Activated naive CD4-positive, alpha-beta T cell treated with anti-CD3 and anti-CD28 coated beads for 36 hours (primary cell): Measurements from ENCODE around the gene SERAC1. TPM values are rescaled to one million over a fixed set of nuclear protein-coding genes. Genes with fewer than 3 reads are reported as not detected.

Experiments used
- CTCF ChIA-PET: fragments of 350-600 bp; sonication (Branson Sonifier 250); formaldehyde crosslinking; loops from one replicate; lab custom pipeline; 2021; ENCODE audit warnings: antibody characterized with exemption; lab: Charles Lee
- DNase-seq: peaks from one replicate; pipeline ENCODE4 v3.0.0-alpha.2; 2020
- H3K27ac Mint-ChIP-seq: one replicate; pipeline ENCODE4 v1.8.0; 2021; ENCODE audit warnings: mild to moderate bottlenecking, mixed read lengths
- H3K27me3 Mint-ChIP-seq: one replicate; pipeline ENCODE4 v1.8.0; 2021; ENCODE audit warnings: low read depth, mixed read lengths
- H3K36me3 Mint-ChIP-seq: one replicate; pipeline ENCODE4 v1.8.0; 2021; ENCODE audit warnings: low read depth, mixed read lengths
- H3K4me1 Mint-ChIP-seq: one replicate; pipeline ENCODE4 v1.8.0; 2021; ENCODE audit warnings: low read depth, mixed read lengths
- H3K4me3 Mint-ChIP-seq: one replicate; pipeline ENCODE4 v1.8.0; 2021; ENCODE audit warnings: mild to moderate bottlenecking, moderate library complexity, mixed read lengths
- H3K9me3 Mint-ChIP-seq: one replicate; pipeline ENCODE4 v1.8.0; 2021; ENCODE audit warnings: mixed read lengths
- intact Hi-C: fragments of 100-400 bp; cut with micrococcal nuclease; formaldehyde crosslinking; loops from one replicate; pipeline ENCODE4 v1.15.1; 2023
- total RNA-seq, 2 experiments: library from RNA; stranded (reverse); gene quantifications; one replicate each; pipeline ENCODE4 v1.2.3, GENCODE V29; 2021

SERAC1 gene
- total RNA-seq, 2 experiments from 2014 or later: 3.1 to 4.8 TPM

- intact Hi-C loops: no loop called here
- Mint-ChIP-seq H3K27ac (no peak overlapping the region), H3K4me1 (no peaks in the 10 kb centered on the region), H3K9me3 (no peaks in the 10 kb centered on the region), H3K4me3 (no peak overlapping the region), H3K36me3 (peaks cover 1% of the 10 kb centered on the region), H3K27me3 (no peaks in the 10 kb centered on the region)
- DNase-seq: no peak
- CTCF ChIA-PET: no interaction called here
Measured at GRCh38 chr6:158115102-158115501, 53.0 kb downstream of the SERAC1 start.

- peaks cover 5% of the 10 kb centered on the region for H3K36me3 Mint-ChIP-seq
- CTCF ChIA-PET: no interaction called here
- no peaks in the 10 kb centered on the region for H3K4me1 Mint-ChIP-seq
- no peak overlapping the region for H3K27ac Mint-ChIP-seq
- no peaks in the 10 kb centered on the region for H3K9me3 Mint-ChIP-seq
- intact Hi-C loops: no loop called here
- H3K4me3 Mint-ChIP-seq: no peak overlapping the region
- DNase-seq: no peak
- no peaks in the 10 kb centered on the region for H3K27me3 Mint-ChIP-seq
Measured at GRCh38 chr6:158113802-158114201, 54.3 kb downstream of the SERAC1 start.

DNA sequence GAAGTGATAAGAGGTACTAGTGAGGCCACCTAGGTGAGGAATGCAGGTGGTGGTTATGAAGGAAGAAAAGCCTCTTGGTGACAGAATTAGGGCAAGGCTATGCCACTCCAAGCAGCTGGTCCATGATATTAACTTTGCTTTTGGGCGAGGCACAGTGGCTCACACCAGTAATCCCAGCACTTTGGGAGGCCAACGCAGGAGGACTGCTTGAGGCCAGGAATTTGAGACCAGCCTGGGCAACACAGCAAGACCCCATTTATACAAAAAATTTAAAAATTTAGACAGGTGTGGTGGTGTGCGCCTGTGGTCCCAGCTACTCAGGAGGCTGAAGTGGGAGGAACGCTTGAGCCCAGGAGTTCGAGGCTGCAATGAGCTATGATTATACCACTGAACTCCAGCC, 56.1 kb downstream of the SERAC1 start:
- CTCF ChIA-PET: no interaction called here
- intact Hi-C loops: no loop called here

DNA sequence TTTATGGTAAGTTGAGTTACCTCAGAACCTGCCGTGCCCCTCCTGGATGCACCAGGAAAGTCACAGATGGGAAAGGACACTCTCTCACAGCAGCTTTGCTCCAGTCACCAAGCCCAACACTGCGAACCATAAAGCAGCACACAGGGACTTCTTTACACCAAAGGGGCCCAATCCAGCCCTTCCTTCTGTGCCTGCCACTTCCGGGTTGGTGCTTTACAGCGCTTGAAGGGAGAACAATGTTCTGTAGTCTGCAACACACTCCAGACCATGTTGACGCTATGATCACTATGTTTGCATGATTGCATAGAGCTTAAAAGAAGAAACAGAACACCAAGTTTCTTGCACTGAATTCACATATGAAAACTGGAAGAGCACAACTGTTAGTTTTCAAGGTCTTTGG, 57.1 kb downstream of the SERAC1 start:
- Mint-ChIP-seq H3K27ac (no peak overlapping the region), H3K4me3 (no peak overlapping the region), H3K4me1 (no peaks in the 10 kb centered on the region), H3K27me3 (no peaks in the 10 kb centered on the region), H3K36me3 (peaks cover 6% of the 10 kb centered on the region), H3K9me3 (no peaks in the 10 kb centered on the region)
- CTCF ChIA-PET: no interaction called here
- intact Hi-C loops: no loop called here
- DNase-seq: no peak

More for the DNA sequence above, 56.1 kb downstream of the SERAC1 start:
- no peak for DNase-seq
- Mint-ChIP-seq H3K27me3 (no peaks in the 10 kb centered on the region), H3K4me3 (no peak overlapping the region), H3K4me1 (no peaks in the 10 kb centered on the region), H3K9me3 (no peaks in the 10 kb centered on the region), H3K36me3 (peaks cover 6% of the 10 kb centered on the region), H3K27ac (no peak overlapping the region)

GRCh38 chr6:158109748-158110147, 58.3 kb downstream of the SERAC1 start:
- DNase-seq: no peak
- no peaks in the 10 kb centered on the region for H3K4me1 Mint-ChIP-seq
- CTCF ChIA-PET: no interaction called here
- H3K27me3 Mint-ChIP-seq: no peaks in the 10 kb centered on the region
- no peaks in the 10 kb centered on the region for H3K9me3 Mint-ChIP-seq
- H3K4me3 Mint-ChIP-seq: no peak overlapping the region
- peaks cover 6% of the 10 kb centered on the region for H3K36me3 Mint-ChIP-seq
- no peak overlapping the region for H3K27ac Mint-ChIP-seq
- intact Hi-C loops: no loop called here

GRCh38 chr6:158104696-158105095, 63.4 kb downstream of the SERAC1 start:
- H3K27me3 Mint-ChIP-seq: no peaks in the 10 kb centered on the region
- DNase-seq: no peak
- H3K9me3 Mint-ChIP-seq: no peaks in the 10 kb centered on the region
- intact Hi-C loops: no loop called here
- CTCF ChIA-PET: no interaction called here
- H3K4me1 Mint-ChIP-seq: no peaks in the 10 kb centered on the region
- H3K4me3 Mint-ChIP-seq: no peak overlapping the region
- peaks cover 8% of the 10 kb centered on the region for H3K36me3 Mint-ChIP-seq
- H3K27ac Mint-ChIP-seq: no peak overlapping the region

DNA sequence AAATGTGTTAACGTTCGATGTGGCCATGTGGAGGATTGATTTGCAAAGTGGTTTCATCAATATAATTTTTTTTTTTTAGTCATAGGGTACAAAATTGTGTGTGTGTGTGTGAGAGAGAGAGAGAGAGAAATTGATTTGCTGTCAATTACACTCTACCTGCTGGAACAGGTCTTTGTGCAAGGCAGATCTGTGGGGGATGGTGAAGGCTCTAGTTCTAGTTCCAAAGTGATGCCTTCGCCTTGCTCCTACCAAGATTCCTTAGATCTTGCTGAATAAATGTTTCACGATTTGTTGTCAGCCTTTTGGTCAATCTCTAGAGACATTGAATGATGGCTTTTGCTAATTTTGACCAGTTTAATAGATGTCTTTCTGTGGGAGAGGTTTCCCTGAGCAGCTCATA, 64.8 kb downstream of the SERAC1 start:
- Mint-ChIP-seq H3K4me3 (no peak overlapping the region), H3K27ac (no peak overlapping the region), H3K4me1 (no peaks in the 10 kb centered on the region), H3K36me3 (peaks cover 2% of the 10 kb centered on the region), H3K27me3 (no peaks in the 10 kb centered on the region), H3K9me3 (no peaks in the 10 kb centered on the region)
- CTCF ChIA-PET: no interaction called here
- intact Hi-C loops: no loop called here
- no peak for DNase-seq

GRCh38 chr6:158095671-158096070, 72.4 kb downstream of the SERAC1 start:
- intact Hi-C loops: no loop called here
- H3K36me3 Mint-ChIP-seq: peaks cover 36% of the 10 kb centered on the region
- H3K27ac Mint-ChIP-seq: no peak overlapping the region
- H3K4me3 Mint-ChIP-seq: no peak overlapping the region
- H3K4me1 Mint-ChIP-seq: no peaks in the 10 kb centered on the region
- no peaks in the 10 kb centered on the region for H3K27me3 Mint-ChIP-seq
- no peak for DNase-seq
- no peaks in the 10 kb centered on the region for H3K9me3 Mint-ChIP-seq
- CTCF ChIA-PET: no interaction called here

DNA sequence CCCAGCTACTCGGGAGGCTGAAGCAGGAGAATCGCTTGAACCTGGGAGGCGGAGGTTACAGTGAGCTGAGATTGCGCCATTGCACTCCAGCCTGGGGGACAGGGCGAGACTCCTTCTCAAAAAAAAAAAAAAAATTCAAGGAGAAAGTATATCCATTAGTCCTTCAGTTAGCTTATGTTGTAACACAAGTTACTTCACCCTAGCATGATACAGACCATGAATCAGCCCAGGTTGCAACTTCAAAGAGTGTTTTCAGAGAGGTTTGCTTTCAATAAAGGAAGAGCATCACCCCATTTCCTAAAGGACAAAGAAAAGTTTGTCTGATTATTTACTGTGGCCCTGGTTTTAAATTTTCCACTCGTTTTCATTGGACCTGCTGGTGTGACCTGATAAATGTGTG, 73.0 kb downstream of the SERAC1 start:
- intact Hi-C loops: no loop called here
- Mint-ChIP-seq H3K27me3 (no peaks in the 10 kb centered on the region), H3K36me3 (peaks cover 40% of the 10 kb centered on the region), H3K27ac (no peak overlapping the region), H3K4me3 (no peak overlapping the region), H3K9me3 (no peaks in the 10 kb centered on the region), H3K4me1 (no peaks in the 10 kb centered on the region)
- DNase-seq: no peak
- CTCF ChIA-PET: interaction anchor here (0.7 kb wide), 1 partner anchor 10 kb away, joined by 3 read pairs; no protein-coding TSS in a partner anchor

DNA sequence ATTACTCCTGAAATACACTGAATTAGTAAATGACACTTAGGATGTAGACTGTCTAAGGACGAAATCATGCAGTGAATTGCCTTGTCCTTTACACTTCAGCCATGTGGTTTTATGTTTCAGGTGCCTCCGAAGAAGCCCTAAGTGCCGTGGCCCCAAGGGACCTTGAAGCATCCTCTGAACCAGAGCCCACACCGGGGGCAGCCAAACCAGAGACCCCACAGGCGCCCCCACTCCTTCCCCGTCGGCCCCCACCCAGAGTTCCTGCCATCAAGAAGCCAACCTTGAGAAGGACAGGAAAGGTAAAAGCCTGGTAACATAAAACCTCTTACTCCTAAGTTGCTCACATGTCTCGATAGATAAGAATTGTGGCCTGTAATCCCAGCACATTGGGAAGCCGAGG, 75.3 kb downstream of the SERAC1 start:
- Mint-ChIP-seq H3K4me1 (no peaks in the 10 kb centered on the region), H3K9me3 (no peaks in the 10 kb centered on the region), H3K27ac (no peak overlapping the region), H3K4me3 (no peak overlapping the region), H3K27me3 (no peaks in the 10 kb centered on the region), H3K36me3 (peaks cover 52% of the 10 kb centered on the region)
- intact Hi-C loops: no loop called here
- no peak for DNase-seq
- CTCF ChIA-PET: no interaction called here

- no peak for DNase-seq
- no peaks in the 10 kb centered on the region for H3K4me1 Mint-ChIP-seq
- CTCF ChIA-PET: interaction anchor here (0.7 kb wide), 2 partner anchors 15 to 430 kb away, joined by 3 read pairs; no protein-coding TSS in a partner anchor
- intact Hi-C loops: no loop called here
- peaks cover 46% of the 10 kb centered on the region for H3K36me3 Mint-ChIP-seq
- H3K27me3 Mint-ChIP-seq: no peaks in the 10 kb centered on the region
- H3K9me3 Mint-ChIP-seq: no peaks in the 10 kb centered on the region
- H3K27ac Mint-ChIP-seq: no peak overlapping the region
- no peak overlapping the region for H3K4me3 Mint-ChIP-seq
Measured at GRCh38 chr6:158087224-158087867, 80.7 kb downstream of the SERAC1 start.

- H3K27ac Mint-ChIP-seq: no peak overlapping the region
- CTCF ChIA-PET: interaction anchor here (0.7 to 1.6 kb wide), 3 partner anchors 15 to 430 kb away, joined by 3 to 6 read pairs (median 3); no protein-coding TSS in a partner anchor
- no peaks in the 10 kb centered on the region for H3K4me1 Mint-ChIP-seq
- H3K27me3 Mint-ChIP-seq: no peaks in the 10 kb centered on the region
- no peaks in the 10 kb centered on the region for H3K9me3 Mint-ChIP-seq
- no peak for DNase-seq
- peaks cover 43% of the 10 kb centered on the region for H3K36me3 Mint-ChIP-seq
- no peak overlapping the region for H3K4me3 Mint-ChIP-seq
- intact Hi-C loops: no loop called here
Measured at GRCh38 chr6:158086504-158087223, 81.4 kb downstream of the SERAC1 start.

DNA sequence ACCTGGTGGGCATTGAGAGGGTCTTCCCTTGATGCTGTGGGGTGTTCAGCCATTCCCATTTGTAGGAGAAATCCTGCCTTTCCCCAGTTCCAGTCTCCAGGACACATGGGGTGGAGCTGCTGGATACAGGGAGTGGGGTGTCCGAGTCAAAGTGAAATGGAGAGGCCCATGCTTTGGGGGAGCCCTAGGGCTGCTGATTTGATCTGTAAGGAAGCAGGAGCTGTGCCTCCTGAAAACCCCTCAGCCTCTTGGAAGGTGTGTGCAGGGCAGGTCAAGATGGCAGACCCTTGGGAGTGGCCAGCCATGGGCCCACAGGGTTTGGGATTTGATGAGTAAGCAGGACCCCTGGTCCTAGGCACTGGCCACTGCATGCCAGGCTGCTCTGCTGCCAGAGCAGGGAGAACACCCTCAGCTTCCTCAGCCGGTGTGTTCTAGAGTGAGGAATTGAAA, 82.0 kb downstream of the SERAC1 start:
- intact Hi-C loops: no loop called here

More for the DNA sequence above, 82.0 kb downstream of the SERAC1 start:
- no peak for DNase-seq
- CTCF ChIA-PET: interaction anchor here (1.0 to 1.6 kb wide), 2 partner anchors 9 to 60 kb away, joined by 3 to 6 read pairs; no protein-coding TSS in a partner anchor
- no peaks in the 10 kb centered on the region for H3K4me1 Mint-ChIP-seq
- H3K9me3 Mint-ChIP-seq: no peaks in the 10 kb centered on the region
- H3K27ac Mint-ChIP-seq: no peak overlapping the region
- H3K4me3 Mint-ChIP-seq: no peak overlapping the region
- no peaks in the 10 kb centered on the region for H3K27me3 Mint-ChIP-seq
- H3K36me3 Mint-ChIP-seq: peaks cover 46% of the 10 kb centered on the region
